A673 (cell line): Measurements from ENCODE around the gene NPEPL1.

Source experiments
- EZH2 ChIP-seq: fragments of 200-600 bp; sonication (generic); IDR thresholded peaks from 2 replicates; pipeline ENCODE4 v1.6.1; 2017; ENCODE audit warnings: borderline replicate concordance, low read depth, mild to moderate bottlenecking, mixed read lengths, antibody characterized with exemption, low read length; ENCODE audit not compliant: poor library complexity, severe bottlenecking
- TF ChIP-seq, protein P1 (sequence below): fragments of 300-800, 200-600 bp; sonication (generic); conservative IDR thresholded peaks from 2 replicates; pipeline ENCODE4 v1.5.1; 2017; ENCODE audit warnings: low read depth, mild to moderate bottlenecking, antibody characterized with exemption, low read length, moderate library complexity, mixed read lengths

DNA sequence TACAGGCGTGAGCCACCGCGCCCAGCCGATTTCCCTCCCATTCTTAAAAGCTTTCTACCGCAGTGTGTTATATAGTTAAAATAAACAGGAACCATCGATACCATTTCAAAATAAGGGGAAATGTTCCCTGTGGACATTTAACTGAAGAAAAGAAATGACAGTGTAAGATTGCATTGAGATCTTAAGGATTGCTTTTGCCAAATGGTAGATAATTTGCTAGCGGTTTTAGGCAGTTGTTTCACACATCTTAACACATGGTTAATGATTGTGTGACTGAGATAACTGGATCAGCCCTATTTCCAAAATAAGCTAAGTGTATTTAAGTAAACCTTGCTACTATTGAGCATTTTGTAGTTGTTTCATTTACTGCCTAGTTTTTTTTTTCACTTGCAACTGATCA is 25.9 kb upstream of the NPEPL1 start:
- TF ChIP-seq, protein P1, sequence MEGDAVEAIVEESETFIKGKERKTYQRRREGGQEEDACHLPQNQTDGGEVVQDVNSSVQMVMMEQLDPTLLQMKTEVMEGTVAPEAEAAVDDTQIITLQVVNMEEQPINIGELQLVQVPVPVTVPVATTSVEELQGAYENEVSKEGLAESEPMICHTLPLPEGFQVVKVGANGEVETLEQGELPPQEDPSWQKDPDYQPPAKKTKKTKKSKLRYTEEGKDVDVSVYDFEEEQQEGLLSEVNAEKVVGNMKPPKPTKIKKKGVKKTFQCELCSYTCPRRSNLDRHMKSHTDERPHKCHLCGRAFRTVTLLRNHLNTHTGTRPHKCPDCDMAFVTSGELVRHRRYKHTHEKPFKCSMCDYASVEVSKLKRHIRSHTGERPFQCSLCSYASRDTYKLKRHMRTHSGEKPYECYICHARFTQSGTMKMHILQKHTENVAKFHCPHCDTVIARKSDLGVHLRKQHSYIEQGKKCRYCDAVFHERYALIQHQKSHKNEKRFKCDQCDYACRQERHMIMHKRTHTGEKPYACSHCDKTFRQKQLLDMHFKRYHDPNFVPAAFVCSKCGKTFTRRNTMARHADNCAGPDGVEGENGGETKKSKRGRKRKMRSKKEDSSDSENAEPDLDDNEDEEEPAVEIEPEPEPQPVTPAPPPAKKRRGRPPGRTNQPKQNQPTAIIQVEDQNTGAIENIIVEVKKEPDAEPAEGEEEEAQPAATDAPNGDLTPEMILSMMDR, result no peak
- TF ChIP-seq EZH2, result no peak
